ENCODE data around the gene STXBP3. TPM values are rescaled to one million over a fixed set of nuclear protein-coding genes. Genes with fewer than 3 reads are reported as not detected.

The STXBP3 gene
- total and polyA plus RNA-seq, 2 donors (not counting 1 experiment from before 2014, with no cell fraction given): 13.3 to 78.1 TPM

DNA sequence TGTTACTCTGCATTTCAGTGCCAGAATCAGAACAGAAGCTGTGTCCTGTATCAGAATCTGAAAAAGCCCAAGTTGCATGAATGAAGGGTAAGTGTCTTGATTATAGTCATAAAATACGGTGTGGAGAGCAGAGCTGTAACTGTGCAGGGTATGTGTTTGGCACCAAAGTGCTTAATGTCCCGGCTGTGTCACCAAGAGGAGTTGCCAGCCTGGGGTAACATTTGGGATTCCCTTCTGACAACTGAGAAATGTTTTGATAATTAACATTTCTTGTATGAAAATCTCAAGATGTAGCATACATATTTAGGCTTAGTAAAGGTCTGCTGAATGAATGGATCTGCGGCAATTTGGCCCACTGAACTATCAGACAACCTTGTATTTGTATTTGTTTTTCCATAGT is 77.2 kb downstream of the STXBP3 start:
- no peak overlapping the region for H3K4me3 Mint-ChIP-seq
- H3K4me3 ChIP-seq (ENCODE audit: control extremely low read depth in 1 of 5, extremely low read depth in 1 of 5, insufficient read depth in 1 of 5, low read depth in 2 of 5, low read length in 4 of 5): no peak overlapping the region
- CTCF ChIA-PET: no interaction called here
- no peak overlapping the region for H3K27ac Mint-ChIP-seq
- no peaks in the 10 kb centered on the region for H4K20me1 ChIP-seq (ENCODE audit: control insufficient read depth, insufficient read depth, low read length, poor library complexity, severe bottlenecking)
- peaks cover 0 to 3% of the 10 kb centered on the region in 2 donors for H3K4me1 ChIP-seq (ENCODE audit: control insufficient read depth in 2 of 2, insufficient read depth in 2 of 2, low read length in 2 of 2)
- H3K79me2 ChIP-seq (ENCODE audit: control insufficient read depth, insufficient read depth, low read length): no peaks in the 10 kb centered on the region
- no peaks in the 10 kb centered on the region for H3K4me1 Mint-ChIP-seq
- intact Hi-C loops (cut with micrococcal nuclease): no loop called here
- ATAC-seq (ENCODE audit: low read depth): no peak
- H3K9me3 Mint-ChIP-seq (ENCODE audit: insufficient read depth): no peaks in the 10 kb centered on the region
- H3K27ac ChIP-seq (ENCODE audit: low read length in 2 of 2): no peak overlapping the region
- TF ChIP-seq, protein P1, sequence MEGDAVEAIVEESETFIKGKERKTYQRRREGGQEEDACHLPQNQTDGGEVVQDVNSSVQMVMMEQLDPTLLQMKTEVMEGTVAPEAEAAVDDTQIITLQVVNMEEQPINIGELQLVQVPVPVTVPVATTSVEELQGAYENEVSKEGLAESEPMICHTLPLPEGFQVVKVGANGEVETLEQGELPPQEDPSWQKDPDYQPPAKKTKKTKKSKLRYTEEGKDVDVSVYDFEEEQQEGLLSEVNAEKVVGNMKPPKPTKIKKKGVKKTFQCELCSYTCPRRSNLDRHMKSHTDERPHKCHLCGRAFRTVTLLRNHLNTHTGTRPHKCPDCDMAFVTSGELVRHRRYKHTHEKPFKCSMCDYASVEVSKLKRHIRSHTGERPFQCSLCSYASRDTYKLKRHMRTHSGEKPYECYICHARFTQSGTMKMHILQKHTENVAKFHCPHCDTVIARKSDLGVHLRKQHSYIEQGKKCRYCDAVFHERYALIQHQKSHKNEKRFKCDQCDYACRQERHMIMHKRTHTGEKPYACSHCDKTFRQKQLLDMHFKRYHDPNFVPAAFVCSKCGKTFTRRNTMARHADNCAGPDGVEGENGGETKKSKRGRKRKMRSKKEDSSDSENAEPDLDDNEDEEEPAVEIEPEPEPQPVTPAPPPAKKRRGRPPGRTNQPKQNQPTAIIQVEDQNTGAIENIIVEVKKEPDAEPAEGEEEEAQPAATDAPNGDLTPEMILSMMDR (IDR thresholded peaks at IDR 0.05): no peak
- TF ChIP-seq EZH2 (IDR thresholded peaks at IDR 0.05; ENCODE audit: borderline replicate concordance, insufficient read depth, low read depth, low read length, poor library complexity, severe bottlenecking): no peak
- H3K27me3 Mint-ChIP-seq: peaks cover 4% of the 10 kb centered on the region
- no peak for DNase-seq
- H3K9ac ChIP-seq (ENCODE audit: low read length): no peak overlapping the region
- no peaks in the 10 kb centered on the region for H3K36me3 ChIP-seq (replicated peaks in 1 of 2; ENCODE audit: control extremely low read depth in 1 of 2, control insufficient read depth in 1 of 2, extremely low read depth in 1 of 2, insufficient read depth in 2 of 2, low read length in 1 of 2)
- peaks cover 0 to 3% (median 0%) of the 10 kb centered on the region in 3 donors for H3K9me3 ChIP-seq (ENCODE audit: control extremely low read depth in 1 of 3, control insufficient read depth in 2 of 3, insufficient read depth in 1 of 3, low read length in 2 of 3)
- H3K4me2 ChIP-seq (replicated peaks; ENCODE audit: low read depth, low read length, poor library complexity, severe bottlenecking): no peak overlapping the region
- WGBS (ENCODE audit: insufficient coverage): 50% methylated on average over 1 of the region's 3 CpGs
- no peaks in the 10 kb centered on the region for H3K27me3 ChIP-seq (replicated peaks in 1 of 4; ENCODE audit: control extremely low read depth in 1 of 4, control insufficient read depth in 3 of 4, insufficient read depth in 4 of 4, low read length in 3 of 4)
- H2AFZ ChIP-seq (ENCODE audit: insufficient read depth, low read depth, low read length, poor library complexity, severe bottlenecking): no peak overlapping the region
- POLR2A ChIA-PET: no interaction called here

DNA sequence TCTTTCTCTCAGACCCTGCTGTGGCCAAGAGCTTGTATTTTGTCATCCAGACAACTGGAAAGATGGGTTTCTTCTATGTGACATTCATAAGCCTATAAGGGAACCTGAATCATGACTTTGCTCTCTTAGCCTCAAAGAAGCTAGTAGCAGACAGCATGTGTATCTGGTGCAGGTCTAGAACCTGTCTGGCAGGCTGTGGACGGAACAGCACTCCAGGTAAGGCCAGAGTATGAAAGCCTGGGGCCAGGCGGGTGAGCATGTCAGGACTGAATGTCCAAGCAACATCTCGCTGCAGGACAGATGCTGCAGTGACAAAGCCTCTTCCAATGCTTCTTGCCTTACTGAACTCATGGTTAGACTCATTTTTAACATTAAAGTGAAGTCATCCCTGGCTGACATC is 77.6 kb downstream of the STXBP3 start:
- H3K4me2 ChIP-seq (replicated peaks; ENCODE audit: low read depth, low read length, poor library complexity, severe bottlenecking): no peak overlapping the region
- POLR2A ChIA-PET: no interaction called here
- Mint-ChIP-seq H3K27me3 (peaks cover 4% of the 10 kb centered on the region), H3K4me1 (no peaks in the 10 kb centered on the region), H3K9me3 (ENCODE audit: insufficient read depth) (no peaks in the 10 kb centered on the region), H3K27ac (no peak overlapping the region), H3K4me3 (no peak overlapping the region)
- H3K79me2 ChIP-seq (ENCODE audit: control insufficient read depth, insufficient read depth, low read length): no peaks in the 10 kb centered on the region
- H2AFZ ChIP-seq (ENCODE audit: insufficient read depth, low read depth, low read length, poor library complexity, severe bottlenecking): no peak overlapping the region
- no peaks in the 10 kb centered on the region for H3K36me3 ChIP-seq (replicated peaks in 1 of 2; ENCODE audit: control extremely low read depth in 1 of 2, control insufficient read depth in 1 of 2, extremely low read depth in 1 of 2, insufficient read depth in 2 of 2, low read length in 1 of 2)
- H3K9ac ChIP-seq (ENCODE audit: low read length): no peak overlapping the region
- no peaks in the 10 kb centered on the region for H4K20me1 ChIP-seq (ENCODE audit: control insufficient read depth, insufficient read depth, low read length, poor library complexity, severe bottlenecking)
- TF ChIP-seq, protein P1 (IDR thresholded peaks at IDR 0.05): no peak
- no peak for TF ChIP-seq EZH2 (IDR thresholded peaks at IDR 0.05; ENCODE audit: borderline replicate concordance, insufficient read depth, low read depth, low read length, poor library complexity, severe bottlenecking)
- no peaks in the 10 kb centered on the region for H3K27me3 ChIP-seq (replicated peaks in 1 of 4; ENCODE audit: control extremely low read depth in 1 of 4, control insufficient read depth in 3 of 4, insufficient read depth in 4 of 4, low read length in 3 of 4)
- WGBS (ENCODE audit: insufficient coverage): 86% methylated on average over 3 of the region's 3 CpGs
- peaks cover 0 to 3% (median 0%) of the 10 kb centered on the region in 3 donors for H3K9me3 ChIP-seq (ENCODE audit: control extremely low read depth in 1 of 3, control insufficient read depth in 2 of 3, insufficient read depth in 1 of 3, low read length in 2 of 3)
- DNase-seq (no peak), ATAC-seq (ENCODE audit: low read depth) (no peak)
- no peak overlapping the region for H3K27ac ChIP-seq (ENCODE audit: low read length in 2 of 2)
- intact Hi-C loops (cut with micrococcal nuclease): no loop called here
- no peak overlapping the region for H3K4me3 ChIP-seq (ENCODE audit: control extremely low read depth in 1 of 5, extremely low read depth in 1 of 5, insufficient read depth in 1 of 5, low read depth in 2 of 5, low read length in 4 of 5)
- H3K4me1 ChIP-seq (ENCODE audit: control insufficient read depth in 2 of 2, insufficient read depth in 2 of 2, low read length in 2 of 2): peaks cover 0 to 3% of the 10 kb centered on the region in 2 donors
- CTCF ChIA-PET: no interaction called here

All from B cell (primary cell).